GM18499 (cell line): Measurements from ENCODE around the gene CTBP2.
"Not testable (repeated sequence)": the region's sequence is repeated elsewhere in the genome, so short reads cannot be mapped to it uniquely, and the experiment has no call there.

Experiments used
- ATAC-seq: cut with Tn5 transposase; IDR thresholded peaks from one replicate; pipeline ENCODE4 v1.9.1; 2021; ENCODE audit warnings: moderate number of reproducible peaks; ENCODE audit not compliant: insufficient read depth, unreplicated experiment

CTBP2 gene

GRCh38 chr10:125160856-125161706 is 718 bp upstream of the CTBP2 start:
- no peak for ATAC-seq

GRCh38 chr10:125159486-125159931 is 854 bp downstream of the CTBP2 start:
- no peak for ATAC-seq

- no peak for ATAC-seq
Observed at GRCh38 chr10:125158601-125159485, 1.5 kb downstream of the CTBP2 start.

- no peak for ATAC-seq
Observed at GRCh38 chr10:125158275-125158600, 2.1 kb downstream of the CTBP2 start.

- no peak for ATAC-seq
Observed at GRCh38 chr10:125157505-125157904, 2.9 kb downstream of the CTBP2 start.

- ATAC-seq: no peak
Observed at GRCh38 chr10:125156739-125157480, 3.5 kb downstream of the CTBP2 start.

GRCh38 chr10:125156196-125156595 is 4.2 kb downstream of the CTBP2 start:
- ATAC-seq: no peak

GRCh38 chr10:125155101-125155500 is 5.3 kb downstream of the CTBP2 start:
- no peak for ATAC-seq

- ATAC-seq: no peak
Observed at GRCh38 chr10:125154529-125154928, 5.8 kb downstream of the CTBP2 start.

- ATAC-seq: no peak
Observed at GRCh38 chr10:125153703-125154490, 6.5 kb downstream of the CTBP2 start.

- ATAC-seq: no peak
Observed at GRCh38 chr10:125152450-125153368, 7.7 kb downstream of the CTBP2 start.

GRCh38 chr10:125151553-125152449 is 8.6 kb downstream of the CTBP2 start:
- no peak for ATAC-seq

GRCh38 chr10:125151170-125151552 is 9.2 kb downstream of the CTBP2 start:
- no peak for ATAC-seq

GRCh38 chr10:125150376-125151083 is 9.8 kb downstream of the CTBP2 start:
- not testable (repeated sequence) for ATAC-seq

GRCh38 chr10:125149680-125150047 is 10.7 kb downstream of the CTBP2 start:
- ATAC-seq: no peak

- no peak for ATAC-seq
Observed at GRCh38 chr10:125149036-125149679, 11.2 kb downstream of the CTBP2 start.

- no peak for ATAC-seq
Observed at GRCh38 chr10:125148528-125148927, 11.8 kb downstream of the CTBP2 start.
